Epithelial cell of prostate (primary cell): ENCODE data around the gene POLR1F.

Experiments used
- DNase-seq: peaks from one replicate; pipeline ENCODE4 v3.0.0-alpha.2; 2011; ENCODE audit warnings: low read depth, low spot score
- H3K27ac ChIP-seq: fragments of 450-650 bp; 2 replicates; pipeline ENCODE4 v1.5.1; 2017; ENCODE audit warnings: mild to moderate bottlenecking

Gene POLR1F

GRCh38 chr7:19677180-19677579 lies 31.7 kb downstream of the POLR1F start:
- no peak for DNase-seq

DNA sequence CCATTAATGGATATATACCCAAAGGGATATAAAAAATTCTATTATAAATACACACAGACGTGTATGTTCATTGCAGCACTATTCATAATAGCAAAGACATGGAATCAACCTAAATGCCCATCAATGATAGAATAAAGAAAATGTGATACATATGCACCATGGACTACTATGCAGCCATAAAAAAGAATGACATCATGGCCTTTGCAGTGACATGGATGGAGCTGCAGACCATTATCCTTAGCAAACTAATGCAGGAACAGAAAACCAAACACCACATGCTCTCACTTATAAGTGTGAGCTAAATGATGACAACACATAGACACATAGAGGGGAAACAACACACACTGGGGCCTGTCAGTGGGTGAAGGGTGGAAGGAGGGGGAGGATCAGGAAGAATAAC lies 33.0 kb downstream of the POLR1F start:
- DNase-seq, result no peak
- no peak overlapping the region for H3K27ac ChIP-seq

More at GRCh38 chr7:19677180-19677579, 31.7 kb downstream of the POLR1F start:
- H3K27ac ChIP-seq, result no peak overlapping the region

DNA sequence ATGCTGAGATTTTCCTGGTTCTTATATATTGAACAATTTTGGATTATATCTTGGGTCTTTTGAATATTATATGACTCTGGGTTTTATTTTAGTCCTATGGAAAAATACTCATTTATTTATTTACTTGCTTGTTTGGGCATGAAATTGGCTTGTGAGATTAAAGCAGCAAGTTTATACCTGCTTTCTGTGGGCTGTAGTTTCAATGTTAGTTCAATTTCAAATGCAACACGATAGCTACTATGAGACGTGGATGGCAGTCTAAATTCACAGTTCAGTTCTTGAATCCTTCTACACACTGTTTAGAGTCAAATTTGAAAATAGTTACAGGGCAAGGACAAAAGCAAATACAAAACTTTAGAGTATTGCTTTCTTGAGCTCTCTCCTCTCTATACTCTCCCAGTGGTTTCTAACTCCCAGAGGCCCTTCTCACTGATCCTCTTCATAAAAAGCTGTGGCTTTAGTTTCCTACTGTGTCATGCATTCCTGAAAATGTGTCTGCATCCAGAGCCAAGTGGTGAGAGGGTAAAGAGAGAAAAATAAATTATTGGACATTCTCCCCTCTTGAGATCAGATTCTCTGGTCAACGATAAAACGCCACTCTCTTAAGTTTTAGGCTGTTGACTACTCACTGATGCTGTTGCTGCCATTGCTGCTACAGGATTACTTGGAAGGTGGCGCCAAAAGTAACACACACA lies 34.4 kb downstream of the POLR1F start:
- no peak for DNase-seq
- H3K27ac ChIP-seq, result peak overlapping the region; percentile 34

DNA sequence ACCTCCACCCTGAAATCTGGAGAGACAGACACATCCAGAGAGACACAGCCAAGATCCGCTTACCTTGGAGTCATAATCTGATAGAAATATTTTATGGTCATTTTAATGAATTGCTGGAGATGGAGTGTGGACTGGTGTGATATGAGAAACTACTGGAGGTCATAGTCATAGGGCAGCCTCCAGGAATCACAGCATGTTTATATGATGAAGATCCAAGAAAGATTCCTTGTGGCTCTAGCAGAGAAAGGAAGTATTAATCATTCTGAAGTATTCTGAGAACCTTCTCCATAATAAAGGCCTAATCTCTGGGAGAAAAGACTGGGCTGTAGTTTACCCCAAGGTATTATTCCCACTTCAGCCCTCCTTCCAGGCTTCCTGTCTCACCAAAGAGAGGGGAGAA lies 38.0 kb downstream of the POLR1F start:
- H3K27ac ChIP-seq, result no peak overlapping the region
- DNase-seq, result no peak

GRCh38 chr7:19665399-19666008 lies 43.3 kb downstream of the POLR1F start:
- no peak for DNase-seq

DNA sequence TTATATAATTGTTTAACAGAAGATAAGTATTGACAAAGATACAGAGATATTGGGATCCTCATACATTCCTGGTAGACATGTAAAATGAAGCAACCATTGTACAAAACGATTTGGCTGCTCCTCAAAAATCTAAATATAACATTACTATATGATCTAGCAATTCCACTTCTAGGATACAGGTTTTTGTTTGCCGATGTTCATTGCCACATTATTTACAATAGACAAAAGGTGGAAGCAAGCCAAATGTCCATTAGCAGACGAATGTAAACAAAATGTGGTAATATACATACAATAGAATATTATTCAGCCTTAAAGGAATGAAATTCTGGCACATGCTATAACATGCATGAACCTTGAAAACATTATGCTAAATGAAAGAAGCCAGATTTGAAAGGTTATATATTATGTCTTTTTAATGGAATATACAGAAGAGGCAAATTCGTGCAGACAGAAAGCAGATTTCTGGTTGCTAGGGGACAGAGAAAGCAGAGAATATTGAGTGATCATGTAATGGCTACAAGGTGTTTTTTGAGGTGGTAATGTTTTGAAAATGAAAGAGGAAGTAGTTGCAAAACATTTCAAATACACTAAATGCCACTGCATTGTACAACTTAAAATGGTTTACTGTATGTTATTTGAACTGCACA lies 44.9 kb downstream of the POLR1F start:
- DNase-seq, result peak; percentile 68
- peak overlapping the region; percentile 27 for H3K27ac ChIP-seq

More at GRCh38 chr7:19665399-19666008, 43.3 kb downstream of the POLR1F start:
- no peak overlapping the region for H3K27ac ChIP-seq

GRCh38 chr7:19648791-19649190 lies 60.0 kb downstream of the POLR1F start:
- no peak overlapping the region for H3K27ac ChIP-seq
- no peak for DNase-seq
